B cell (primary cell): ENCODE results near the gene GRIP2. TPM values are rescaled to one million over a fixed set of nuclear protein-coding genes. Genes with fewer than 3 reads are reported as not detected.

Source experiments
- ATAC-seq: fragments of 200-7000 bp; cut with Tn5 transposase; one replicate; pipeline ENCODE4 v1.10.0; 2021; ENCODE audit warnings: low read depth, mild to moderate bottlenecking, moderate number of reproducible peaks, moderate library complexity
- CTCF ChIA-PET: fragments of 350-600 bp; sonication (Branson Sonifier 250); formaldehyde crosslinking; loops from one replicate; lab custom pipeline; 2021; ENCODE audit warnings: antibody characterized with exemption, inconsistent platforms; lab: Charles Lee
- POLR2A ChIA-PET: fragments of 350-600 bp; sonication (Branson Sonifier 250); formaldehyde crosslinking; loops from one replicate; lab custom pipeline; 2021; ENCODE audit warnings: antibody characterized with exemption; lab: Charles Lee
- DNase-seq: peaks from one replicate; pipeline ENCODE4 v3.0.0; 2013
- H2AFZ ChIP-seq: 2 replicates; pipeline ENCODE4 v1.6.1; 2012; ENCODE audit warnings: mild to moderate bottlenecking, low read depth, low read length; ENCODE audit not compliant: insufficient read depth, poor library complexity, severe bottlenecking
- H3K27ac ChIP-seq, 2 donors: 1 replicate in 1 of 2; 2 replicates in 1 of 2; pipeline ENCODE4 v1.5.1; 2012 to 2013; ENCODE audit warnings: low read length in 2 of 2, mild to moderate bottlenecking in 2 of 2, moderate library complexity in 1 of 2
- H3K27me3 ChIP-seq, 4 experiments: fragments of 200-600 bp in 1 of 4; sonication (generic) in 1 of 4; replicated peaks in 1 of 4; 1 replicate in 2 of 4; 2 replicates in 2 of 4; pipeline versions ENCODE4 v1.6.1 to v1.7.0; 2013 to 2016; ENCODE audit warnings: low read length in 3 of 4, mild to moderate bottlenecking in 2 of 4, mixed read lengths in 1 of 4, moderate library complexity in 1 of 4; ENCODE audit not compliant: insufficient read depth in 4 of 4, control insufficient read depth in 3 of 4; ENCODE audit errors: control extremely low read depth in 1 of 4
- H3K36me3 ChIP-seq, 2 experiments: replicated peaks in 1 of 2; 1 replicate in 1 of 2; 2 replicates in 1 of 2; pipeline versions ENCODE4 v1.6.1 to v1.7.1; 2013; ENCODE audit warnings: low read length in 1 of 2; ENCODE audit not compliant: insufficient read depth in 2 of 2, control insufficient read depth in 1 of 2; ENCODE audit errors: control extremely low read depth in 1 of 2, extremely low read depth in 1 of 2
- H3K4me1 ChIP-seq, 2 donors: fragments of 200-600 bp in 1 of 2; sonication (generic) in 1 of 2; 1 replicate in 1 of 2; 2 replicates in 1 of 2; pipeline versions ENCODE4 v1.5.1 to v1.6.1; 2013 to 2017; ENCODE audit warnings: low read length in 2 of 2; ENCODE audit not compliant: control insufficient read depth in 2 of 2, insufficient read depth in 2 of 2
- H3K4me2 ChIP-seq: replicated peaks from 2 replicates; pipeline ENCODE3; 2012; ENCODE audit warnings: mild to moderate bottlenecking, low read depth, low read length; ENCODE audit not compliant: poor library complexity, severe bottlenecking
- H3K4me3 ChIP-seq, 5 experiments: fragments of 200-600 bp in 1 of 5; sonication (generic) in 1 of 5; 1 replicate in 3 of 5; 2 replicates in 2 of 5; pipeline versions ENCODE4 v1.5.1 to v1.7.0; 2011 to 2016; ENCODE audit warnings: low read length in 4 of 5, mild to moderate bottlenecking in 4 of 5, low read depth in 2 of 5, control low read depth in 1 of 5, moderate library complexity in 1 of 5; ENCODE audit not compliant: insufficient read depth in 1 of 5; ENCODE audit errors: control extremely low read depth in 1 of 5, extremely low read depth in 1 of 5
- H3K79me2 ChIP-seq: fragments of 200-600 bp; sonication (generic); one replicate; pipeline ENCODE4 v1.6.0; 2016; ENCODE audit warnings: low read length; ENCODE audit not compliant: control insufficient read depth, insufficient read depth
- H3K9ac ChIP-seq: fragments of 200-600 bp; sonication (generic); 2 replicates; pipeline ENCODE4 v1.6.1; 2017; ENCODE audit warnings: mild to moderate bottlenecking, low read length, moderate library complexity
- H3K9me3 ChIP-seq, 3 donors: one replicate each; pipeline versions ENCODE4 v1.6.1 to v1.7.1; 2013; ENCODE audit warnings: low read length in 2 of 3; ENCODE audit not compliant: control insufficient read depth in 2 of 3, insufficient read depth in 1 of 3; ENCODE audit errors: control extremely low read depth in 1 of 3
- H4K20me1 ChIP-seq: 2 replicates; pipeline ENCODE4 v1.6.0; 2012; ENCODE audit warnings: mild to moderate bottlenecking, low read length; ENCODE audit not compliant: insufficient read depth, control insufficient read depth, poor library complexity, severe bottlenecking
- H3K27ac Mint-ChIP-seq: one replicate; pipeline ENCODE4 v1.8.0; 2021; ENCODE audit warnings: mixed read lengths
- H3K27me3 Mint-ChIP-seq: one replicate; pipeline ENCODE4 v1.8.0; 2021; ENCODE audit warnings: mixed read lengths
- H3K4me1 Mint-ChIP-seq: one replicate; pipeline ENCODE4 v1.8.0; 2021; ENCODE audit warnings: mixed read lengths
- H3K4me3 Mint-ChIP-seq: one replicate; pipeline ENCODE4 v1.8.0; 2021; ENCODE audit warnings: mixed read lengths
- H3K9me3 Mint-ChIP-seq: one replicate; pipeline ENCODE4 v1.8.0; 2022; ENCODE audit warnings: mixed read lengths; ENCODE audit not compliant: insufficient read depth
- EZH2 ChIP-seq: IDR thresholded peaks from 2 replicates; pipeline ENCODE4 v1.6.1; 2012; ENCODE audit warnings: borderline replicate concordance, low read depth, mild to moderate bottlenecking, moderate library complexity, low read length; ENCODE audit not compliant: insufficient read depth, poor library complexity, severe bottlenecking
- WGBS: methylation state at CpG from one replicate; pipeline ENCODE4 v1.1.5; 2013; ENCODE audit warnings: missing lambda C conversion rate; ENCODE audit not compliant: insufficient coverage; 5-methylcytosine and 5-hydroxymethylcytosine counted together
- intact Hi-C: fragments of 100-400 bp; cut with micrococcal nuclease; formaldehyde crosslinking; loops from one replicate; pipeline ENCODE4 v1.10.0; 2022
- polyA plus RNA-seq: library from polyadenylated mRNA; depleted of rRNA; stranded (reverse); fragments of >200 nt; gene quantifications from 2 replicates; pipeline ENCODE4 v1.2.3, GENCODE V29; 2012
- total RNA-seq, 2 donors: library from RNA; stranded (reverse); fragments of 120-200 nt in 1 of 2; gene quantifications; 1 replicate in 1 of 2; 2 replicates in 1 of 2; pipeline versions ENCODE4 v1.2.3 to v1.2.4, GENCODE V29; 2013 to 2022
- TF ChIP-seq, protein P1 (sequence below): fragments of 200-600 bp; IDR thresholded peaks from one replicate; pipeline ENCODE4 v1.8.0; 2022; ENCODE audit warnings: antibody characterized with exemption, mild to moderate bottlenecking

Gene GRIP2
- total and polyA plus RNA-seq, 2 donors (not counting 1 experiment from before 2014, with no cell fraction given), result not detected

DNA sequence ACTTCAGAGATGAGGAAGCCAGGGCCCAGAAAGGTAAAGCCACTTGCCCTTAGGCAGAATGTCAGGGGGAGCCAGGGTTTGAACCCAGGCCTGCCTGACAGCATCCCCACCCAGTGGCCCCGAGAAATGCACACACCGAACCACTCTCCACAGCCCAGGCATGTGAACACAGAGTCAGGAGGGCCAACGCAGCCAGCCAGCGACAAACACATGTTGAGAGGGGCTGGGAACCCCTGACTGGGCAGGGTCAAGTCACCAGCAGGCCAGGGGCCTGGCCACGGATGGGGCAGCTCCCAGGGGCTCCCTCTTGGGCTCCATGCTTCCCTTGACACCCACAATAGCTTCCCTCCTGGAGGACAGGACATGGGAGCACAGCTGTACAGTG is 5.1 kb upstream of the GRIP2 start:
- H3K27ac Mint-ChIP-seq, result no peak overlapping the region
- H3K27me3 Mint-ChIP-seq, result peaks cover 19% of the 10 kb centered on the region
- no peaks in the 10 kb centered on the region for H4K20me1 ChIP-seq
- H3K4me3 Mint-ChIP-seq, result no peak overlapping the region
- H3K27ac ChIP-seq, result no peak overlapping the region
- H3K4me3 ChIP-seq, result no peak overlapping the region
- peaks cover 0 to 2% (median under 1%) of the 10 kb centered on the region in 4 experiments for H3K27me3 ChIP-seq
- H2AFZ ChIP-seq, result no peak overlapping the region
- no peak overlapping the region for H3K4me2 ChIP-seq
- 85% methylated on average over 5 of the region's 5 CpGs for WGBS
- CTCF ChIA-PET, result no interaction called here
- no peak for ATAC-seq
- no peak for TF ChIP-seq EZH2
- TF ChIP-seq, protein P1, sequence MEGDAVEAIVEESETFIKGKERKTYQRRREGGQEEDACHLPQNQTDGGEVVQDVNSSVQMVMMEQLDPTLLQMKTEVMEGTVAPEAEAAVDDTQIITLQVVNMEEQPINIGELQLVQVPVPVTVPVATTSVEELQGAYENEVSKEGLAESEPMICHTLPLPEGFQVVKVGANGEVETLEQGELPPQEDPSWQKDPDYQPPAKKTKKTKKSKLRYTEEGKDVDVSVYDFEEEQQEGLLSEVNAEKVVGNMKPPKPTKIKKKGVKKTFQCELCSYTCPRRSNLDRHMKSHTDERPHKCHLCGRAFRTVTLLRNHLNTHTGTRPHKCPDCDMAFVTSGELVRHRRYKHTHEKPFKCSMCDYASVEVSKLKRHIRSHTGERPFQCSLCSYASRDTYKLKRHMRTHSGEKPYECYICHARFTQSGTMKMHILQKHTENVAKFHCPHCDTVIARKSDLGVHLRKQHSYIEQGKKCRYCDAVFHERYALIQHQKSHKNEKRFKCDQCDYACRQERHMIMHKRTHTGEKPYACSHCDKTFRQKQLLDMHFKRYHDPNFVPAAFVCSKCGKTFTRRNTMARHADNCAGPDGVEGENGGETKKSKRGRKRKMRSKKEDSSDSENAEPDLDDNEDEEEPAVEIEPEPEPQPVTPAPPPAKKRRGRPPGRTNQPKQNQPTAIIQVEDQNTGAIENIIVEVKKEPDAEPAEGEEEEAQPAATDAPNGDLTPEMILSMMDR, result no peak
- no peaks in the 10 kb centered on the region for H3K4me1 ChIP-seq
- no peaks in the 10 kb centered on the region for H3K36me3 ChIP-seq
- H3K4me1 Mint-ChIP-seq, result peaks cover 2% of the 10 kb centered on the region
- POLR2A ChIA-PET, result no interaction called here
- no peak overlapping the region for H3K9ac ChIP-seq
- intact Hi-C loops, result no loop called here
- H3K79me2 ChIP-seq, result no peaks in the 10 kb centered on the region
- H3K9me3 ChIP-seq, result no peaks in the 10 kb centered on the region
- DNase-seq, result no peak
- no peaks in the 10 kb centered on the region for H3K9me3 Mint-ChIP-seq

GRCh38 chr3:14544282-14545250 is 4.4 kb upstream of the GRIP2 start:
- Histone ChIP-seq H3K4me3 (no peak overlapping the region), H4K20me1 (no peaks in the 10 kb centered on the region), H3K79me2 (no peaks in the 10 kb centered on the region), H3K4me1 (no peaks in the 10 kb centered on the region), H2AFZ (no peak overlapping the region), H3K27me3 (peaks cover 0 to 2% (median under 1%) of the 10 kb centered on the region in 4 experiments), H3K9ac (no peak overlapping the region), H3K36me3 (no peaks in the 10 kb centered on the region), H3K9me3 (no peaks in the 10 kb centered on the region), H3K27ac (no peak overlapping the region), H3K4me2 (no peak overlapping the region)
- no peak for ATAC-seq
- DNase-seq, result no peak
- no peaks in the 10 kb centered on the region for H3K9me3 Mint-ChIP-seq
- peaks cover under 1% of the 10 kb centered on the region for H3K4me1 Mint-ChIP-seq
- peaks cover 17% of the 10 kb centered on the region for H3K27me3 Mint-ChIP-seq
- WGBS, result 96% methylated on average over 17 of the region's 20 CpGs
- intact Hi-C loops, result no loop called here
- TF ChIP-seq EZH2, result no peak
- TF ChIP-seq, protein P1, result no peak
- ChIA-PET POLR2A (no interaction called here), CTCF (no interaction called here)
- H3K4me3 Mint-ChIP-seq, result no peak overlapping the region
- no peak overlapping the region for H3K27ac Mint-ChIP-seq
